Endothelial cell of umbilical vein (primary cell): ENCODE data around the gene PIGQ. TPM values are rescaled to one million over a fixed set of nuclear protein-coding genes. Genes with fewer than 3 reads are reported as not detected.

ENCODE experiments used
- BruUV-seq: library from RNA; stranded (reverse); fragments of 400-500 nt; replicated peaks from 2 replicates; lab custom pipeline; 2021; lab: Mats Ljungman, UMichigan
- CTCF ChIA-PET: fragments of 300-600, 350-600 bp; sonication (Branson Sonifier 250); formaldehyde crosslinking; loops from one replicate; lab custom pipeline; 2021; ENCODE audit warnings: antibody characterized with exemption, inconsistent platforms; lab: Charles Lee
- POLR2A ChIA-PET: fragments of 300-600, 350-600 bp; sonication (Branson Sonifier 250); formaldehyde crosslinking; loops from one replicate; lab custom pipeline; 2021; ENCODE audit warnings: antibody characterized with exemption, inconsistent platforms; lab: Charles Lee
- DNase-seq: peaks from one replicate; pipeline ENCODE4 v3.0.0-alpha.2; 2011; ENCODE audit warnings: low read depth, low spot score
- FAIRE-seq: peaks from 2 replicates; lab custom pipeline; 2011; peaks lifted over from hg19 to GRCh38; lab: Jason Lieb, UNC
- H2AFZ ChIP-seq: 2 replicates; pipeline ENCODE4 v1.6.0; 2012; ENCODE audit warnings: low read depth, low read length, control low read depth, inconsistent platforms
- H3K27ac ChIP-seq: 2 replicates; pipeline ENCODE4 v1.5.1; 2011; ENCODE audit warnings: low read depth, mild to moderate bottlenecking, control low read depth, low read length, moderate library complexity; ENCODE audit not compliant: insufficient read depth
- H3K27me3 ChIP-seq, 2 experiments: 2 replicates each; pipeline versions ENCODE4 v1.6.0 to v1.6.1; 2011; ENCODE audit warnings: low read length in 2 of 2, mixed read lengths in 1 of 2; ENCODE audit not compliant: control insufficient read depth in 2 of 2, insufficient read depth in 2 of 2
- H3K36me3 ChIP-seq, 2 experiments: 2 replicates in 1 of 2; 3 replicates in 1 of 2; pipeline ENCODE4 v1.5.1; 2011; ENCODE audit warnings: low read length in 2 of 2, mild to moderate bottlenecking in 1 of 2, moderate library complexity in 1 of 2; ENCODE audit not compliant: control insufficient read depth in 2 of 2, insufficient read depth in 2 of 2; ENCODE audit errors: extremely low read depth in 1 of 2
- H3K4me1 ChIP-seq: 3 replicates; pipeline ENCODE4 v1.5.1; 2011; ENCODE audit warnings: mild to moderate bottlenecking, low read length; ENCODE audit not compliant: control insufficient read depth, insufficient read depth; ENCODE audit errors: extremely low read depth
- H3K4me2 ChIP-seq: 2 replicates; pipeline ENCODE4 v1.6.1; 2011; ENCODE audit warnings: low read length, control low read depth, mixed read lengths; ENCODE audit not compliant: insufficient read depth
- H3K4me3 ChIP-seq, 3 experiments: fragments of 200-600 bp in 1 of 3; sonication (generic), shearing (Covaris generic) in 1 of 3; replicated peaks in 1 of 3; 2 replicates each; pipeline ENCODE4 v1.5.1; 2011 to 2016; ENCODE audit warnings: control low read depth in 3 of 3, low read length in 3 of 3, mild to moderate bottlenecking in 2 of 3, inconsistent platforms in 1 of 3, low read depth in 1 of 3, moderate library complexity in 1 of 3; ENCODE audit not compliant: insufficient read depth in 1 of 3
- H3K79me2 ChIP-seq: 2 replicates; pipeline ENCODE4 v1.6.0; 2012; ENCODE audit warnings: low read length, inconsistent platforms; ENCODE audit not compliant: control insufficient read depth, insufficient read depth
- H3K9ac ChIP-seq: replicated peaks from 2 replicates; pipeline ENCODE3; 2011; ENCODE audit warnings: low read length, control low read depth; ENCODE audit not compliant: insufficient read depth; ENCODE audit errors: extremely low read depth
- H3K9me1 ChIP-seq: replicated peaks from 3 replicates; pipeline ENCODE4 v1.6.0; 2011; ENCODE audit warnings: mild to moderate bottlenecking, low read length; ENCODE audit not compliant: control insufficient read depth, insufficient read depth; ENCODE audit errors: extremely low read depth
- H3K9me3 ChIP-seq: replicated peaks from 2 replicates; pipeline ENCODE4 v1.5.1; 2012; ENCODE audit warnings: low read length, inconsistent platforms; ENCODE audit not compliant: control insufficient read depth, insufficient read depth
- H4K20me1 ChIP-seq: replicated peaks from 2 replicates; pipeline ENCODE3; 2011; ENCODE audit warnings: mild to moderate bottlenecking, low read length; ENCODE audit not compliant: control insufficient read depth, insufficient read depth; ENCODE audit errors: extremely low read depth
- CTCF ChIP-seq, 2 donors: IDR thresholded peaks; 1 replicate in 1 of 2; 2 replicates in 1 of 2; pipeline ENCODE4 v1.5.1; 2011; ENCODE audit warnings: low read length in 2 of 2, mild to moderate bottlenecking in 2 of 2, moderate library complexity in 2 of 2, control low read depth in 1 of 2, inconsistent platforms in 1 of 2, low read depth in 1 of 2; ENCODE audit not compliant: insufficient read depth in 1 of 2; ENCODE audit errors: extremely low read depth in 1 of 2
- EZH2 ChIP-seq: IDR thresholded peaks from 2 replicates; pipeline ENCODE4 v1.6.1; 2012; ENCODE audit warnings: borderline replicate concordance, low read depth, mild to moderate bottlenecking, moderate library complexity, low read length, inconsistent platforms; ENCODE audit not compliant: severe bottlenecking
- FOS ChIP-seq: IDR thresholded peaks from 2 replicates; pipeline ENCODE4 v1.6.1; 2011; ENCODE audit warnings: mild to moderate bottlenecking, low read length, moderate library complexity, borderline replicate concordance; ENCODE audit not compliant: insufficient read depth
- GATA2 ChIP-seq: IDR thresholded peaks from 2 replicates; pipeline ENCODE4 v1.7.0; 2011; ENCODE audit warnings: low read depth, mild to moderate bottlenecking, moderate library complexity, mixed read lengths, low read length; ENCODE audit not compliant: insufficient read length, insufficient read depth
- JUN ChIP-seq: IDR thresholded peaks from 2 replicates; pipeline ENCODE4 v1.6.1; 2011; ENCODE audit warnings: borderline replicate concordance, low read depth; ENCODE audit not compliant: insufficient read length, insufficient read depth
- MAX ChIP-seq: IDR thresholded peaks from 2 replicates; pipeline ENCODE4 v1.6.1; 2011; ENCODE audit not compliant: insufficient read depth, insufficient read length
- MYC ChIP-seq: IDR thresholded peaks from one replicate; pipeline ENCODE4 v1.6.1; 2011; ENCODE audit warnings: mild to moderate bottlenecking, low read depth, low read length
- POLR2A ChIP-seq: IDR thresholded peaks from 2 replicates; pipeline ENCODE4 v1.6.1; 2012; ENCODE audit warnings: low read depth, mild to moderate bottlenecking, control low read depth, low read length
- POLR2AphosphoS5 ChIP-seq: IDR thresholded peaks from 2 replicates; pipeline ENCODE4 v1.6.1; 2012; ENCODE audit warnings: low read depth, mild to moderate bottlenecking, control low read depth, low read length, moderate library complexity; ENCODE audit not compliant: insufficient read depth
- dilution Hi-C: fragments of 300-500 bp; cut with MboI; formaldehyde crosslinking; loops from one replicate; pipeline ENCODE4 v1.15.0; 2019; ENCODE audit warnings: low sequenced_read_pairs; ENCODE audit not compliant: extremely low pct_ligation_motif_present
- intact Hi-C: fragments of 100-400 bp; cut with micrococcal nuclease; formaldehyde crosslinking; loops from one replicate; pipeline ENCODE4 v1.10.0; 2022
- polyA plus RNA-seq, 4 experiments: library from polyadenylated mRNA; depleted of rRNA in 3 of 4; stranded (reverse) in 3 of 4; unstranded in 1 of 4; fragments of >200 nt; gene quantifications; 2 replicates each; pipeline versions ENCODE4 v1.2.1 to v1.2.3, GENCODE V29; 2011 to 2012; ENCODE audit warnings: missing spikeins in 1 of 4
- total RNA-seq: library from RNA; stranded (reverse); gene quantifications from 2 replicates; pipeline ENCODE4 v1.2.3, GENCODE V29; 2021

The PIGQ gene
- total and polyA plus RNA-seq, 2 donors (not counting 3 experiments of a cell fraction or from before 2014, with no cell fraction given) = 66.9 to 67.7 TPM

GRCh38 chr16:534856-535445, 34.8 kb upstream of the PIGQ start:
- no peaks in the 10 kb centered on the region for H4K20me1 ChIP-seq
- no peak overlapping the region for H3K27ac ChIP-seq
- peaks cover 89% of the 10 kb centered on the region for H3K79me2 ChIP-seq
- FAIRE-seq = no peak
- BruUV-seq = no TSS peak
- TF ChIP-seq JUN (no peak), POLR2AphosphoS5 (no peak), CTCF (IDR thresholded peaks at IDR 0.05; ENCODE audit: extremely low read depth in 1 of 2, insufficient read depth in 1 of 2, low read depth in 1 of 2, low read length in 2 of 2) (no peak), GATA2 (no peak), EZH2 (no peak), MYC (no peak), POLR2A (no peak), MAX (no peak), FOS (no peak)
- CTCF ChIA-PET = interaction anchor here (0.7 to 1.5 kb wide), 2 partner anchors 39 to 42 kb away, joined by 3 to 4 read pairs; no protein-coding TSS in a partner anchor
- H3K4me2 ChIP-seq = no peak overlapping the region
- no peaks in the 10 kb centered on the region for H3K9me3 ChIP-seq
- no peak overlapping the region for H3K9ac ChIP-seq
- no peak for DNase-seq
- no peak overlapping the region for H2AFZ ChIP-seq
- H3K36me3 ChIP-seq = peaks cover 2 to 3% of the 10 kb centered on the region in 2 experiments
- H3K9me1 ChIP-seq = no peaks in the 10 kb centered on the region
- no peaks in the 10 kb centered on the region for H3K27me3 ChIP-seq
- dilution Hi-C loops (no loop called here), intact Hi-C loops (no loop called here)
- H3K4me3 ChIP-seq = no peak overlapping the region
- POLR2A ChIA-PET = no interaction called here
- peaks cover 1% of the 10 kb centered on the region for H3K4me1 ChIP-seq
